Suprapubic skin (tissue), 4 donors: ENCODE data around the gene DGKQ. TPM values are rescaled to one million over a fixed set of nuclear protein-coding genes. Genes with fewer than 3 reads are reported as not detected.
A peak's percentile ranks its signal among the peaks of the same experiment; 100 is the strongest.
"Not testable (repeated sequence)": the region's sequence is repeated elsewhere in the genome, so short reads cannot be mapped to it uniquely, and the experiment has no call there.

Experiments
- DNase-seq, 2 donors: peaks; one replicate each; pipeline ENCODE4 v3.0.0-alpha.2; 2019; ENCODE audit warnings: low spot score in 2 of 2
- H3K27ac ChIP-seq: fragments of 200-600 bp; sonication (generic); one replicate; pipeline ENCODE4 v1.5.1; 2019
- H3K27me3 ChIP-seq: fragments of 200-600 bp; sonication (generic); one replicate; pipeline ENCODE4 v1.5.1; 2019
- H3K36me3 ChIP-seq: fragments of 200-600 bp; sonication (generic); one replicate; pipeline ENCODE4 v1.5.1; 2019
- H3K4me1 ChIP-seq: fragments of 200-600 bp; sonication (generic); one replicate; pipeline ENCODE4 v1.5.1; 2019
- H3K4me3 ChIP-seq: fragments of 200-600 bp; sonication (generic); one replicate; pipeline ENCODE4 v1.5.1; 2019; ENCODE audit warnings: mild to moderate bottlenecking
- H3K9me3 ChIP-seq: fragments of 200-600 bp; sonication (generic); one replicate; pipeline ENCODE4 v1.5.1; 2019
- CTCF ChIP-seq, 2 donors: fragments of 200-600 bp in 1 of 2; fragments of 450-650 bp in 1 of 2; sonication (generic) in 1 of 2; IDR thresholded peaks; one replicate each; pipeline ENCODE4 v1.5.1; 2016 to 2019; ENCODE audit warnings: antibody characterized with exemption in 2 of 2, mild to moderate bottlenecking in 1 of 2, moderate library complexity in 1 of 2
- EP300 ChIP-seq: sonication (generic); formaldehyde crosslinking; IDR thresholded peaks from one replicate; pipeline ENCODE4 v1.6.1; 2017; ENCODE audit warnings: antibody characterized with exemption
- POLR2A ChIP-seq, 2 donors: fragments of 450-650 bp; IDR thresholded peaks; one replicate each; pipeline ENCODE4 v1.6.1; 2017; ENCODE audit warnings: antibody characterized with exemption in 2 of 2, mild to moderate bottlenecking in 2 of 2, moderate library complexity in 2 of 2
- POLR2AphosphoS5 ChIP-seq, 3 donors: sonication (generic); formaldehyde crosslinking; IDR thresholded peaks; one replicate each; pipeline ENCODE4 v1.6.1; 2017; ENCODE audit warnings: antibody characterized with exemption in 3 of 3
- WGBS: methylation state at CpG from one replicate; pipeline ENCODE4 v1.1.5; 2018; 5-methylcytosine and 5-hydroxymethylcytosine counted together
- total RNA-seq, 4 donors: library from RNA; depleted of rRNA; stranded (reverse); fragments of >200 nt; gene quantifications; one replicate each; pipeline ENCODE4 v1.1.0, GENCODE V29; 2016

DGKQ gene
- total RNA-seq, 4 donors from 2014 or later, result 19.5 to 27.6 (median 23.8) TPM

GRCh38 chr4:946517-947471, 26.6 kb downstream of the DGKQ start:
- peaks cover 12% of the 10 kb centered on the region for H3K36me3 ChIP-seq
- H3K27ac ChIP-seq, result no peak overlapping the region
- DNase-seq, result peak in 1 of 2 donors; percentile 72

GRCh38 chr4:946103-946450, 27.3 kb downstream of the DGKQ start:
- peak in 1 of 2 donors; percentile 21 for DNase-seq
- H3K36me3 ChIP-seq, result peaks cover 5% of the 10 kb centered on the region
- TF ChIP-seq CTCF (IDR thresholded peaks at IDR 0.05) (no peak), POLR2AphosphoS5 (IDR thresholded peaks at IDR 0.05) (no peak), EP300 (no peak), POLR2A (IDR thresholded peaks at IDR 0.05) (no peak)
- no peaks in the 10 kb centered on the region for H3K9me3 ChIP-seq
- H3K27me3 ChIP-seq, result no peaks in the 10 kb centered on the region
- WGBS, result 71% methylated on average over 7 of the region's 9 CpGs
- no peak overlapping the region for H3K27ac ChIP-seq
- H3K4me3 ChIP-seq, result no peak overlapping the region
- H3K4me1 ChIP-seq, result no peaks in the 10 kb centered on the region

More at GRCh38 chr4:946517-947471, 26.6 kb downstream of the DGKQ start:
- WGBS, result 77% methylated on average over 43 of the region's 62 CpGs
- no peaks in the 10 kb centered on the region for H3K9me3 ChIP-seq
- TF ChIP-seq EP300 (no peak), CTCF (IDR thresholded peaks at IDR 0.05) (no peak), POLR2A (IDR thresholded peaks at IDR 0.05) (no peak), POLR2AphosphoS5 (IDR thresholded peaks at IDR 0.05) (no peak)
- H3K27me3 ChIP-seq, result no peaks in the 10 kb centered on the region
- no peak overlapping the region for H3K4me3 ChIP-seq
- H3K4me1 ChIP-seq, result no peaks in the 10 kb centered on the region

- Histone ChIP-seq H3K4me3 (no peak overlapping the region), H3K27me3 (no peaks in the 10 kb centered on the region), H3K4me1 (no peaks in the 10 kb centered on the region), H3K9me3 (no peaks in the 10 kb centered on the region), H3K36me3 (peaks cover 5% of the 10 kb centered on the region), H3K27ac (no peak overlapping the region)
- no peak for TF ChIP-seq POLR2A (IDR thresholded peaks at IDR 0.05)
- TF ChIP-seq POLR2AphosphoS5 (IDR thresholded peaks at IDR 0.05), result no peak
- TF ChIP-seq EP300, result no peak
- no peak for TF ChIP-seq CTCF (IDR thresholded peaks at IDR 0.05)
- WGBS, result 78% methylated on average over 28 of the region's 28 CpGs
- DNase-seq, result peak in 1 of 2 donors; percentile 70
Observed at GRCh38 chr4:945274-946102, 27.9 kb downstream of the DGKQ start.

GRCh38 chr4:939508-939907, 33.9 kb downstream of the DGKQ start:
- H3K27me3 ChIP-seq, H3K4me3 ChIP-seq, H3K27ac ChIP-seq, H3K4me1 ChIP-seq, DNase-seq, H3K9me3 ChIP-seq, H3K36me3 ChIP-seq: not testable (repeated sequence)
- 85% methylated on average over 4 of the region's 4 CpGs for WGBS

- peaks cover 48% of the 10 kb centered on the region for H3K4me1 ChIP-seq
- no peaks in the 10 kb centered on the region for H3K27me3 ChIP-seq
- peak in 1 of 2 donors; percentile 69 for DNase-seq
- no peaks in the 10 kb centered on the region for H3K9me3 ChIP-seq
- TF ChIP-seq CTCF (IDR thresholded peaks at IDR 0.05) (no peak), POLR2A (IDR thresholded peaks at IDR 0.05) (no peak), POLR2AphosphoS5 (IDR thresholded peaks at IDR 0.05) (no peak), EP300 (no peak)
- H3K4me3 ChIP-seq, result peak overlapping the region; percentile 96
- peak overlapping the region; percentile 92 for H3K27ac ChIP-seq
- no peaks in the 10 kb centered on the region for H3K36me3 ChIP-seq
- WGBS, result 17% methylated on average over 4 of the region's 11 CpGs
Observed at GRCh38 chr4:932713-933070, 40.7 kb downstream of the DGKQ start.
